ENCODE results near the gene SETD3. TPM values are rescaled to one million over a fixed set of nuclear protein-coding genes. Genes with fewer than 3 reads are reported as not detected.

The SETD3 gene
- total RNA-seq, 1 donor from 2014 or later: 25.1 TPM

- DNase-seq (ENCODE audit: low spot score) (no peak), ATAC-seq (no peak)
Measured at GRCh38 chr14:99502989-99503421, 22.3 kb upstream of the SETD3 start.

GRCh38 chr14:99497894-99498293 is 17.2 kb upstream of the SETD3 start:
- DNase-seq (ENCODE audit: low spot score): no peak
- no peak for ATAC-seq

- ATAC-seq (no peak), DNase-seq (ENCODE audit: low spot score) (no peak)
Measured at GRCh38 chr14:99497341-99497740, 16.7 kb upstream of the SETD3 start.

GRCh38 chr14:99484106-99484505 is 3.4 kb upstream of the SETD3 start:
- ATAC-seq: no peak
- no peak for DNase-seq (ENCODE audit: low spot score)

GRCh38 chr14:99481745-99482099 is 1.1 kb upstream of the SETD3 start:
- DNase-seq (ENCODE audit: low spot score) (no peak), ATAC-seq (no peak)

- DNase-seq (ENCODE audit: low spot score) (peak; percentile 100), ATAC-seq (peak; percentile 91)
Measured at GRCh38 chr14:99480917-99481744, 472 bp upstream of the SETD3 start, which contains the start of gene CCNK. Gene CCNK (plus strand): TSS chr14:99481409. CDS start chr14:99492678, 11,269 bp downstream.

- ATAC-seq: no peak
- DNase-seq (ENCODE audit: low spot score): no peak
Measured at GRCh38 chr14:99479160-99479905, 1.3 kb downstream of the SETD3 start.

- no peak for ATAC-seq
- no peak for DNase-seq (ENCODE audit: low spot score)
Measured at GRCh38 chr14:99478128-99478527, 2.5 kb downstream of the SETD3 start.

GRCh38 chr14:99476864-99477263 is 3.8 kb downstream of the SETD3 start:
- ATAC-seq (no peak), DNase-seq (ENCODE audit: low spot score) (no peak)

GRCh38 chr14:99475660-99476059 is 5.0 kb downstream of the SETD3 start:
- no peak for DNase-seq (ENCODE audit: low spot score)
- no peak for ATAC-seq

GRCh38 chr14:99475179-99475578 is 5.5 kb downstream of the SETD3 start:
- DNase-seq (ENCODE audit: low spot score): no peak
- peak; percentile 72 for ATAC-seq

- DNase-seq (ENCODE audit: low spot score): no peak
- ATAC-seq: no peak
Measured at GRCh38 chr14:99473458-99473857, 7.2 kb downstream of the SETD3 start.

- ATAC-seq (no peak), DNase-seq (ENCODE audit: low spot score) (no peak)
Measured at GRCh38 chr14:99472937-99473336, 7.7 kb downstream of the SETD3 start.

GRCh38 chr14:99471731-99472130 is 8.9 kb downstream of the SETD3 start:
- no peak for DNase-seq (ENCODE audit: low spot score)
- no peak for ATAC-seq

- no peak for DNase-seq (ENCODE audit: low spot score)
- no peak for ATAC-seq
Measured at GRCh38 chr14:99468836-99469592, 11.6 kb downstream of the SETD3 start.

- ATAC-seq: peak; percentile 38
- no peak for DNase-seq (ENCODE audit: low spot score)
Measured at GRCh38 chr14:99468081-99468480, 12.6 kb downstream of the SETD3 start.

- ATAC-seq (peak; percentile 24), DNase-seq (ENCODE audit: low spot score) (no peak)
Measured at GRCh38 chr14:99467336-99468078, 13.2 kb downstream of the SETD3 start.

- ATAC-seq (no peak), DNase-seq (ENCODE audit: low spot score) (no peak)
Measured at GRCh38 chr14:99466758-99467157, 13.9 kb downstream of the SETD3 start.

- no peak for ATAC-seq
Measured at GRCh38 chr14:99465288-99465687, 15.4 kb downstream of the SETD3 start.

GRCh38 chr14:99463974-99464373 is 16.7 kb downstream of the SETD3 start:
- ATAC-seq (no peak), DNase-seq (ENCODE audit: low spot score) (no peak)

More at GRCh38 chr14:99465288-99465687, 15.4 kb downstream of the SETD3 start:
- no peak for DNase-seq (ENCODE audit: low spot score)

- ATAC-seq: no peak
- no peak for DNase-seq (ENCODE audit: low spot score)
Measured at GRCh38 chr14:99462210-99462609, 18.4 kb downstream of the SETD3 start.

Data from left lobe of liver (tissue), 2 donors.